ENCODE measurements around the gene PTOV1.

DNA sequence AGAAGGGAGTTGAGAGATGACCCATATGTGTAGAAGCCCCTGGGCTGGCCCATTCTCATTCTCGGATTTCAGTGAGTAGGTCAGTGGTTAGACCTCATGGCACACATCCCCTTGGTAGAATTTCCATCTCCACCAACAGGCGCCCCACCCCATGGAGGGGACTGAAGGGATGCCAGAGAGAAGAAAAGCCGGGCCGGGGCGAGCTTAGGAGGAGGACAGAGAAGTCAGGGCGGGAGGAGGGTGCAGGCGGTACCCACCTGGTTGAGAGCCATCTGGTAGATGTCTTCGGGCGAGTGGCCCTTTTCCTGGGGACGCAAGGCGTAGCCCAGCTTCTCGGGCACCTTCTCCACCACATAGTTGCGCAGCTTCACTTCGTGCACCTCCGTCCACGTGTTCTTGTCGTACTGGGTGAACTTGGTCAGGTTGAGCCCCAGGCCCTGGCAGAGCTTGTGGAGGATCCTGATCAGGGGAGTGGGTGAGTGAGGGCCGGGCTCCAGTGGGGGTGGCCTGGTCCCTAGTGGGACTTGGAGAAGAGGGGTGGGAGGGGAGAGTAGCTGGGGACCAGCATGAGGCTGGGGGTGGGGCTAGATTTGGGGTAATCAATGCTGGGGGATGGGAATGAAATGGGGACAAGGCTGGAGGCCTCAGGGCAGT is 43.2 kb downstream of the PTOV1 start:
- TF ChIP-seq, protein P1, sequence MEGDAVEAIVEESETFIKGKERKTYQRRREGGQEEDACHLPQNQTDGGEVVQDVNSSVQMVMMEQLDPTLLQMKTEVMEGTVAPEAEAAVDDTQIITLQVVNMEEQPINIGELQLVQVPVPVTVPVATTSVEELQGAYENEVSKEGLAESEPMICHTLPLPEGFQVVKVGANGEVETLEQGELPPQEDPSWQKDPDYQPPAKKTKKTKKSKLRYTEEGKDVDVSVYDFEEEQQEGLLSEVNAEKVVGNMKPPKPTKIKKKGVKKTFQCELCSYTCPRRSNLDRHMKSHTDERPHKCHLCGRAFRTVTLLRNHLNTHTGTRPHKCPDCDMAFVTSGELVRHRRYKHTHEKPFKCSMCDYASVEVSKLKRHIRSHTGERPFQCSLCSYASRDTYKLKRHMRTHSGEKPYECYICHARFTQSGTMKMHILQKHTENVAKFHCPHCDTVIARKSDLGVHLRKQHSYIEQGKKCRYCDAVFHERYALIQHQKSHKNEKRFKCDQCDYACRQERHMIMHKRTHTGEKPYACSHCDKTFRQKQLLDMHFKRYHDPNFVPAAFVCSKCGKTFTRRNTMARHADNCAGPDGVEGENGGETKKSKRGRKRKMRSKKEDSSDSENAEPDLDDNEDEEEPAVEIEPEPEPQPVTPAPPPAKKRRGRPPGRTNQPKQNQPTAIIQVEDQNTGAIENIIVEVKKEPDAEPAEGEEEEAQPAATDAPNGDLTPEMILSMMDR (IDR thresholded peaks at IDR 0.05), result no peak
- no peak for TF ChIP-seq POLR2AphosphoS5 (IDR thresholded peaks at IDR 0.05)

All from gastroesophageal sphincter (tissue), 3 donors.